NCI-H146 treated with DMSO at 0.1 percent for 48 hours (cell line): ENCODE results near the gene AP1S1.

Source experiments
- DNase-seq: peaks from one replicate; lab custom pipeline; 2025; ENCODE audit not compliant: unreplicated experiment; lab: John Stamatoyannopoulos, UW

Gene AP1S1

DNA sequence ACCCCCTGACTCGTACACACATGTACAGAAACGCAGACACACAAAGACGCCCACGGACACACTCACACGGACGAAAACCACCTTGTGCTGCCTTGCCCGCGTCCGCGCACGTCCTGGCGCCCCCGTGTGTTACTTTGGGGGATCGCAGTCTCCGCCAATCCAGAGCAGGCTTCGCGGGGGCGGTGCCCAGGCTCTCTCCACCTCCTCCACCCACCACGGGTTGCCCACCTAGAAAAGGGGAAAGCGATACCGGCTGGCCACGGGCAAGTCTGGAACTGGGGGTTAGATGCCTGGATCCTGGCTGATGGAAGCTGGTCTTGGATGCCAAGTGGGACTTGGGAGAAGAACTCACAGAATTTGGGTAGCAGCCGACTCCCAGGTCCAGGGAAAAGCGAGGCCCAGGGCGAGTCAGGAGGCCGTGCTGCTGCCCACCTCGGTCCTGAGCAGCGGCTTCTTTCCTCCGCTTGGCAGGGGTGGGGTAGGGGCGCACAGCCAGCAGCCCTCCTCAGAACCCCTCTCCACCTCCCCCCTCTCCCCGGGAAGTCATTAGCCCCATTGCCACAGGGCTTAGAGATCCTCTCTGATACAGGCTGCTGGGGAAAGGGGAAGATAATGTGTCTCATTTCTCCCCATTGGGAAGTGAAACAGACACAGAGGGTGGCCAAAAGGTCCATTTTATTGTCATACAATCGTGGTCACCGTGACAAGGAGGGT is 15.7 kb downstream of the AP1S1 start:
- DNase-seq: peak; percentile 20

DNA sequence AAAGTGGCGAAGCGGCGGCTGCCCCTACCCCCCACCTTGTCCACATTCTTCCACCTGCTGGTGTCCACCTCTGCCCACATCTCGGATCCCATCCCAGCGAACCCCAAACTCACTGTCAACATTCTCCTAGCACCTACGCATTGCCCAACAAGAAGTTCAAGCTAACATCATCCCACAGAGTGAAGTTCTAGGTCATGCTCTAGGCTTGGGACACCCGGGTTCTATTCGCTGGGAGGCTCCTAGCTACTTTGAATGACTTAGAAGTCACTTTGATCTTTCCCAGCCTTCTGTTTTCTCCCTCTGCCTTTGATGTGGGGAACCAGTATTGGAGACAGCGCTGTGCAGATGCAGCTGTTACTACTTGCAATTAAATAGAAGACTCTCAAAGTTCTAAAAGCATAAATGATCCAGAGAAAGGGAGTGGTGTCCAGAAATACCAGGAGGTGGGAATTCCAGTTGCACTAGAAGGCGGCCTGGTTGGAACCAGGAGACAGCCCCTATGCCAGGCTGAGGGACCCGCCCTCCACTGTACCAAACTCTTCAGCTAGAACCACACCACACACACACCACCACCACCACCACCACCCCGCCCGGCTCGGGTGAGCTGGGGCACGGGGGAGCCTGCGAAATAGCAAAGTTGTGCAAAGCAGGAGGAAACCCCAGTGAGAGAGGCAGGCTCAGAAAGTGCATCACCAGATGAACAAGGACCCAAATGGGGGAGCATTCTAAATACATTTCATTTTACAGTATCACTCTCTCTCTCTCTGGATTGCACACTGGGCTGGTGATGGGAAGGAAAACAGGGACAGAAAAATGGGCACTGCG is 16.6 kb downstream of the AP1S1 start:
- DNase-seq: no peak

GRCh38 chr7:101171442-101171837 is 17.2 kb downstream of the AP1S1 start:
- no peak for DNase-seq

DNA sequence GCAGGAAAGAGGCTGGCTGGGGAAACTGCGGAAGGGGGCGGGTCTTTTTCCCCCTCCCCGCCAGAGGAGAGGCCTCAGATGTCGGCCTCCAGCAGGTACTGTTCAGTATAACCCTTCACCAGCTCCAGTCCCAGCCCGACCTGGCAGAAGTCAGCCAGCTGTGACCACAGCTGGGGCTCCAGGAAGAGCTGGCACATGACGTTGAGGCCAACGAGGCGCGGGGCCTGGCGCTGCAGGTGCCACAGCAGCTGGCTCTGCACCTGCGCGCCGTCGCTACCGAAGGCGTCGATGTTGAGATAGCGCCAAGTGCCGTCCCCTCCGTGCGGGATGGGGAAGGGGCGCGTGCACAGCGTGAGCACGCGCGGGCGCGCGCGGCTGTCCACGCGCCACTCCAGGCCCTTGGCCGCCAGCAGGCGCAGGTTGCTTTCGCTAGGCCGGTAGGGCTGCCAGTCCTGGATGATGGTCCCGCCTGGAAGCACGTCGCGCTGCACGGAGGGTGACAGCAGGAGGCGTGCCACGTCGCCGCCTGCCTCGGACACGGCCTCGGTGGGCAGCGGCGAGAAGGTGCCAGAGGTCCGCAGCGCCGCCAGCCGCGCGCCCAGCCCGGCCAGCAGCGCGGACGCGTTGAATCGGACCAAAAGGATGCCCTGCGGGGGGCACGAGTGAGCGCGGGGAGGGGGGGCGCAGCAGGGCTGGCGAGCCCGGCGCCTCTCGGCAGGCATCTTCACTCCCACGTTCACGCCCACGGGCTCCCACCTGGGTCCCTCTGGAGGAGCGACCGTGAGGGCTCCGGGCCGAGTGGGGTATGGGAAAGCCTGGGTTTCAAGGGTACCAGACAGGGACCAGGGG is 18.0 kb downstream of the AP1S1 start:
- peak; percentile 9 for DNase-seq

DNA sequence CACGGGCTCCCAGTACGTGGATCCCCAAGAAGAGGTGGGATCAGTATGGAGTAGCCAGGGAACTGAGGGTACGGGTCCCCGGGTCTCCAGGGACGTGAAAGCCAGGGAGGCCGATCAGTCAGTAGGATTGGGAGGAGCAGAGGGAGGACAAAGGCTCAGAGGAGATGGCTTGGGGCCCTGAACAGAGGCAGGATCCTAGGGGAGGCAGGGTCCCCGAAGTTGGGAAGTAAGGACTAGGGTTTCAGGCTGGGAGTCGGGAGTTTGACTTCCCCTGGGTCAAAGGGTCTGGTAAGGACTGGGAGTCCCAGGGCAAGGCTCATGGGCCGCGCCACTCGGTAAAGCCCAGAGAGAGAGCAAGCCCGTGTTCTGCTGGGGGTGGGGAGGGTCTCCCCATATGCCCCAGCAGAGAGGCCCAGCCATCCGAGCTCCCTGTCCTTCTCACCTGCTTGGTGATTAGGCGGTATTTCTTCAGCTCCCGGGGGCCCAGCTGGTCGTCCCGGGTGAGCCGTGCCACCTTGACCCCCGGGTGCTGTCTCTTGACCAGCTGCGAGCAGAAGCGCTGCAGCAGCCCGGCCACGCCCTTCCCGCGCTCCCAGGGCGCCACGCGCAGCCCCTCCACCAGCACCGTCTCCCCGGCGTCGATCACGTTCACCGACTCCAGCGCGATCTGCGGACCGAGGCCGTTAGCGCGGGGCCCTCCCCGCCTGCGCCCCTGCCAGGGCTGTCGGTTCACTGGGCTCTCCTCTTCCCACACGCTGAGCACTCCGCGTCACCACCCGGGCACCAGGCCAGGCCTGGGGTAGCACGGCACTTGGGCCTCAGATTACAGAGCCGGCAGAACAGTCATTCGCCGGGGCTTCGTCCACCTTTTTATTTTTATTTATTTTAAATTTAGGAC is 18.8 kb downstream of the AP1S1 start:
- no peak for DNase-seq

GRCh38 chr7:101173752-101174244 is 19.5 kb downstream of the AP1S1 start:
- DNase-seq: no peak

DNA sequence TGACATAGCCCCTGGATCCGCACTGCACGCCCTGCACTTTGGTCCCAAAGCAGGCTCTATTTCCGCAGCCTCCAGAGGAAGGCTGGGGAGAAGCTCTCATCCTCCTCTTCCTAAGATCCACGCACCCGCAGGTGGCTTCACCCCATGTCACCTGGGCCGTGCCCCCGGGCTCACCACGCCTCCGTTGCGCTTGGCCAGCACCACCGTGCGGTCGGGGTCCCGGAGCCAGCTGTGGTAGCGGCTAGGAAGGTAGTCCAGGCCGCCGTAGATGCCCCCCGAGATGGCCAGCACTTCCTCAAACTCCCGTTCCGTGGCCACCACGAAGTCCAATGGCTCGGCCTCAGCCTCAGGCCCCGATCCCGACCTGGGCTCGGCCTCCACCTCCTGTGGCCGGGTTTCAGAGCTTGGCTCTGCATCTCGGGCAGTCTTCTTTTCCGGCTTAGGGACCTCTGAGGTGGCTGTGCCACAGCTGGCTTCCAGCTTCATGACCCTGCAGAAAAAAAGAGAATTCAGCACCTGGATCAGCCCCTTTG is 20.1 kb downstream of the AP1S1 start:
- no peak for DNase-seq

DNA sequence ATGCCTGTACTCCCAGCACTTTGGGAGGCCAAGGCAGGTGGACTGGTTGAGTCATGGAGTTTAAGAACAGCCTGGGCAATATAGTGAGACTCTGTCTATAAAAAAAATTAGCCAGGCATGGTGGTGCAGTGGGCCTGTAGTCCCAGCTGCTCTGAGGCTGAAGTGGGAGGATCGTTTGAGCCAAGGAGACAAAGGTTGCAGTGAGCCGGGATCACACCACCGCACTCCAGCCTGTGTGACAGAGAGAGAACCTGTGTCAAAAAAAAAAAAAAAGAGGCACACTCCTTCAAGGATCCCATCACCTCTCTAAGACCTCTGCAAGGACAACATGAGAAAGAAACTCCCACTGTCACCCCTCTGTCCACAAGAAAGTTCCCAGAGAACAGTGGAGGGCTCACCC is 21.4 kb downstream of the AP1S1 start:
- no peak for DNase-seq

DNA sequence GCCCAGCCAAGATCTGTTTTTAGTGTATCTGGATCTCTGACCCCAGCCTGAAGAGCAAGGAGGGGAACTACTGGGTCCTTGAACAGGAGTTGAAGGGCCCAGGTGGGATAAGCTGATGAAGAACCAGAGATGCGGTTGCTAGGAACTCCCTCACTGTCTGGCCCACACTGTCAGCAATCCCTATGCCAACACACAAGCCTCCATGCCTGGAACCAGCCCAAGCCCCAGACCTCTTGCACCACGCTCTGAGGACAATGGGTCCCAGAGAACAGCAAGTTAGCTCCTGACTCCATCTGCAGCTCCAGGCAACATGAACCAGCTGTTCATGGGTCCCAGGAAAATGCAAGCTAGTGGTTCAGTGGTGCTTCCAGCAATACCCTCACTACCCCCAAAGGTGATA is 23.4 kb downstream of the AP1S1 start:
- no peak for DNase-seq

GRCh38 chr7:101179117-101179516 is 24.8 kb downstream of the AP1S1 start:
- peak; percentile 27 for DNase-seq

- no peak for DNase-seq
Measured at GRCh38 chr7:101179713-101180112, 25.4 kb downstream of the AP1S1 start.

- DNase-seq: no peak
Measured at GRCh38 chr7:101180130-101180755, 26.0 kb downstream of the AP1S1 start, which contains the start of gene NAT16. Gene NAT16 (minus strand): TSS chr7:101180293. CDS start chr7:101174807, 5,486 bp downstream.

DNA sequence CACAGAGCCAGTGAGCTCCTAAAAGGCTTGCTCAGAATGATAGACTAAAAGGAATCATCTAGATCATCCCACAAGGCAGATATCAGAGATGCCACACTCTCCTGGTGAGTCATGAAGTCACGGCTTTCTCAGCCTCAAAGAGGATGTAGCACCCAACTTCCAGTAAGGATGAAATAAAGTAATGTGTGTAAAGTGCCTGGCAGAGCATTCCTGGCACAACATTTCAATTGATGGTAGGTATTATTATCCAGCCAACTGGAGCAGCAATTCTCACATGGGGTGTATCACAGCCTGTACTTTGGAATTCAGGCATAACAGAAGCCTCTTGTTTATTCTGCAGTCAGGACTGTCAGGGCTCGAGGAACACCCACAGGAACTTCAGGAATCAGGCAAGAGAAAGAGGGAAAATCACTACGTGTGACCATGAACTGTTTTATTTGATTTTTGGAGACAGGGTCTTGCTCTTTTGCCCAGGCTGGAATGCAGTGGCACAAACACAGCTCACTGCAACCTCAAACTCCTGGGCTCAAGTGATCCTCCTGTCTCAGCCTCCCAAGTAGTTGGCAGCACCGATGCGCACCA is 31.1 kb downstream of the AP1S1 start:
- no peak for DNase-seq

GRCh38 chr7:101186194-101186593 is 31.9 kb downstream of the AP1S1 start:
- DNase-seq: no peak

- no peak for DNase-seq
Measured at GRCh38 chr7:101186844-101187428, 32.7 kb downstream of the AP1S1 start.

GRCh38 chr7:101189109-101189508 is 34.8 kb downstream of the AP1S1 start:
- DNase-seq: no peak

GRCh38 chr7:101195884-101196283 is 41.6 kb downstream of the AP1S1 start:
- no peak for DNase-seq

- DNase-seq: no peak
Measured at GRCh38 chr7:101197991-101198390, 43.7 kb downstream of the AP1S1 start.

- DNase-seq: no peak
Measured at GRCh38 chr7:101198476-101198875, 44.2 kb downstream of the AP1S1 start.
